Activated CD4-positive, alpha-beta T cell treated with anti-CD3 and anti-CD28 coated beads, Interleukin-2, amount 10 ng/mL, durations not matched to agents 7 days and 5 days (primary cell): Measurements from ENCODE around the gene TUBB1. TPM values are rescaled to one million over a fixed set of nuclear protein-coding genes. Genes with fewer than 3 reads are reported as not detected.

Experiments used
- CTCF ChIA-PET: fragments of 350-600 bp; sonication (Branson Sonifier 250); formaldehyde crosslinking; loops from one replicate; lab custom pipeline; 2021; ENCODE audit warnings: antibody characterized with exemption; lab: Charles Lee
- POLR2A ChIA-PET: fragments of 350-600 bp; sonication (Branson Sonifier 250); formaldehyde crosslinking; loops from one replicate; lab custom pipeline; 2021; ENCODE audit warnings: antibody characterized with exemption; lab: Charles Lee
- DNase-seq: peaks from one replicate; pipeline ENCODE4 v3.0.0-alpha.2; 2020
- H3K27ac Mint-ChIP-seq: one replicate; pipeline ENCODE4 v1.8.0; 2021; ENCODE audit warnings: mild to moderate bottlenecking, moderate library complexity, mixed read lengths
- H3K27me3 Mint-ChIP-seq: one replicate; pipeline ENCODE4 v1.8.0; 2021; ENCODE audit warnings: mixed read lengths
- H3K36me3 Mint-ChIP-seq: one replicate; pipeline ENCODE4 v1.8.0; 2021; ENCODE audit warnings: low read depth, mixed read lengths
- H3K4me1 Mint-ChIP-seq: one replicate; pipeline ENCODE4 v1.8.0; 2021; ENCODE audit warnings: mixed read lengths
- H3K4me3 Mint-ChIP-seq: one replicate; pipeline ENCODE4 v1.8.0; 2021; ENCODE audit warnings: mild to moderate bottlenecking, moderate library complexity, mixed read lengths
- H3K9me3 Mint-ChIP-seq: one replicate; pipeline ENCODE4 v1.8.0; 2021; ENCODE audit warnings: mixed read lengths
- total RNA-seq, 2 experiments: library from RNA; stranded (reverse); gene quantifications; one replicate each; pipeline ENCODE4 v1.2.3, GENCODE V29; 2021

Gene TUBB1
- total RNA-seq, 2 experiments from 2014 or later, result not detected

DNA sequence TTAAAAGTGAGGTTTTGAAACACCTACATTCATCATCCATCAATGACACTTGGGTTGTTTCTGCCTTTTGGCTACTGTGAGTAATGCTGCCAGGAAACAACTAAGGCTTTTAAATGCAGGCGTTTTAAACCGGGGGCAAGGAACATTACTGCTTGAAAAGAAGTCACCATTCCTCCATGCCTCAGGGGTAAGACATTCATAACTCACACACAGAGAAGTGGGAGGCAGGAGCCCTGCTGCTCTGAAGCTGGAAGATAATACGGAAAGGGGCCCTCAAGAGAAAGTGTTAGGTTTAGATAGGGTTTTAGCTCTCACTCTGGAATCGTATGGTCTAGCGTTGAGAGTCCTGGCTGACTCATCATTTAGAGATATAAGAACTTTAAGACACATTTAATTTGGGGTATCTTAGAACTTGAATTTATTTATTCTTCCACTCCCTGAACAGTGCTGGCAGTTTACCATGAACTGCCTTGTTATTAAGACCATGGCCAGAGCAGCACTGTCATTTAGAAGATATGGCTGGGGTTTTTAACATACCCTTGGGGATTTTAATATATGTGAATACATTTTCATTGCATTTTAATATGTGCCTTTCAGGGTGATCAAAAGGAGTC, 1.8 kb downstream of the TUBB1 start:
- ChIA-PET CTCF (interaction anchor here (1.3 kb wide), 1 partner anchor 11 kb away, joined by 4 read pairs; the partner anchor contains the start of gene ATP5F1E), POLR2A (no interaction called here)
- no peaks in the 10 kb centered on the region for H3K9me3 Mint-ChIP-seq
- peaks cover 30% of the 10 kb centered on the region for H3K36me3 Mint-ChIP-seq
- H3K4me3 Mint-ChIP-seq, result no peak overlapping the region
- no peak overlapping the region for H3K27ac Mint-ChIP-seq
- H3K4me1 Mint-ChIP-seq, result peaks cover 25% of the 10 kb centered on the region
- no peak for DNase-seq
- no peaks in the 10 kb centered on the region for H3K27me3 Mint-ChIP-seq

DNA sequence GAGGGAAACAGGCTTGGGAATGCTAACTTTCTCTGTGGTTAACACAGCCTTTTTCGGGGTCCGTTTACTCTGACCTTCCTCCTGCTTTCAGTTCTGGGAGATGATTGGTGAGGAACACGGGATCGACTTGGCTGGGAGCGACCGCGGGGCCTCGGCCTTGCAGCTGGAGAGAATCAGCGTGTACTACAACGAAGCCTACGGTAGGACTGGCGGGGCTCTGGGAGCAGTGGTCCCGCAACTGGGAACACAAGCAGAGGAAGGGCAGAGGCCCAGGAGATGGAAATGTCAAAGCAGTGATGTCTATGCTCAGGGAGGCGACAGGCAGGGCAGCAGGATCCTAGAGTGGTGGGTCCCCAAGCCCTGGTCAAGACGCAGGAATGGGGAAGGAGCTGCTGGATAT, 3.5 kb downstream of the TUBB1 start:
- no peak for DNase-seq
- ChIA-PET CTCF (interaction anchor here (0.6 kb wide), 1 partner anchor 473 kb away, joined by 3 read pairs; no protein-coding TSS in a partner anchor), POLR2A (no interaction called here)
- H3K4me1 Mint-ChIP-seq, result peaks cover 20% of the 10 kb centered on the region
- H3K36me3 Mint-ChIP-seq, result peaks cover 45% of the 10 kb centered on the region
- no peaks in the 10 kb centered on the region for H3K27me3 Mint-ChIP-seq
- H3K4me3 Mint-ChIP-seq, result no peak overlapping the region
- no peaks in the 10 kb centered on the region for H3K9me3 Mint-ChIP-seq
- no peak overlapping the region for H3K27ac Mint-ChIP-seq

DNA sequence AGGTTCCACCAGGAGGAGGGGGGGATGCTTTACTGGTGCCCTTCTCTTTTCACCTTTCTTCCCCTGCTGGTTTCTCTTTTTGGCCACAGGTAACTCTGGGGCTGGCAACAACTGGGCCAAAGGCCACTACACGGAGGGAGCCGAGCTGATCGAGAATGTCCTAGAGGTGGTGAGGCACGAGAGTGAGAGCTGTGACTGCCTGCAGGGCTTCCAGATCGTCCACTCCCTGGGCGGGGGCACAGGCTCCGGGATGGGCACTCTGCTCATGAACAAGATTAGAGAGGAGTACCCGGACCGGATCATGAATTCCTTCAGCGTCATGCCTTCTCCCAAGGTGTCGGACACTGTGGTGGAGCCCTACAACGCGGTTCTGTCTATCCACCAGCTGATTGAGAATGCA, 4.4 kb downstream of the TUBB1 start:
- peaks cover 51% of the 10 kb centered on the region for H3K36me3 Mint-ChIP-seq
- H3K4me1 Mint-ChIP-seq, result peaks cover 25% of the 10 kb centered on the region
- no peaks in the 10 kb centered on the region for H3K27me3 Mint-ChIP-seq
- no peak overlapping the region for H3K27ac Mint-ChIP-seq
- POLR2A ChIA-PET, result no interaction called here
- H3K9me3 Mint-ChIP-seq, result no peaks in the 10 kb centered on the region
- H3K4me3 Mint-ChIP-seq, result no peak overlapping the region
- no peak for DNase-seq
- CTCF ChIA-PET, result interaction anchor here (0.6 to 1.7 kb wide), 3 partner anchors 8 to 472 kb away, joined by 3 to 8 read pairs (median 3); no protein-coding TSS in a partner anchor

DNA sequence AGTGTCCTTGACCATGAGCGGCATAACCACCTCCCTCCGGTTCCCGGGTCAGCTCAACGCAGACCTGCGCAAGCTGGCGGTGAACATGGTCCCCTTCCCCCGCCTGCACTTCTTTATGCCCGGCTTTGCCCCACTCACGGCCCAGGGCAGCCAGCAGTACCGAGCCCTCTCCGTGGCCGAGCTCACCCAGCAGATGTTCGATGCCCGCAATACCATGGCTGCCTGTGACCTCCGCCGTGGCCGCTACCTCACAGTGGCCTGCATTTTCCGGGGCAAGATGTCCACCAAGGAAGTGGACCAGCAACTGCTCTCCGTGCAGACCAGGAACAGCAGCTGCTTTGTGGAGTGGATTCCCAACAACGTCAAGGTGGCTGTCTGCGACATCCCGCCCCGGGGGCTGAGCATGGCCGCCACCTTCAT, 4.9 kb downstream of the TUBB1 start:
- POLR2A ChIA-PET, result no interaction called here
- H3K4me3 Mint-ChIP-seq, result no peak overlapping the region
- CTCF ChIA-PET, result interaction anchor here (0.9 to 1.7 kb wide), 3 partner anchors 9 to 184 kb away, joined by 3 to 8 read pairs (median 4); no protein-coding TSS in a partner anchor
- H3K4me1 Mint-ChIP-seq, result peaks cover 30% of the 10 kb centered on the region
- peaks cover 56% of the 10 kb centered on the region for H3K36me3 Mint-ChIP-seq
- no peaks in the 10 kb centered on the region for H3K27me3 Mint-ChIP-seq
- no peak overlapping the region for H3K27ac Mint-ChIP-seq
- H3K9me3 Mint-ChIP-seq, result no peaks in the 10 kb centered on the region
- no peak for DNase-seq

DNA sequence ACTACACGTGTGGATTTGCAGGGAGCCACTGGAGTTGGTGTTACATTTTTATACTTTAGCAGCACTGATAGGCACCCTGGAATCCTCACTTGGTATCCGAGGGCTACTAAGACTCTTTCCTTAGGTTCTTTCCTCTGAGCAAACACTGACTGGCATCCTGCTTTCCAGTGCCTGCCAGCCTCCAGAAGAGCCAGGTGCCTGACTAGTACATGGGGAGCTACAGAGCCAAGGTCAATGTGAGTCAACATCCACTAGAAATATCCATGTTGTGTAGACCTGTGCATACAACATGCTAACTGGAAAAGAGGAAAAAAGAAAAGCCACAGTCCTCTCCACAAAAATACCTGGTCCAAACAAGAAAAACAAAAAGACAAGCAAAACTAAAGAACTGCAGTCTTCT, 5.9 kb downstream of the TUBB1 start:
- Mint-ChIP-seq H3K9me3 (no peaks in the 10 kb centered on the region), H3K36me3 (peaks cover 65% of the 10 kb centered on the region), H3K4me1 (peaks cover 40% of the 10 kb centered on the region), H3K4me3 (no peak overlapping the region), H3K27me3 (no peaks in the 10 kb centered on the region), H3K27ac (no peak overlapping the region)
- POLR2A ChIA-PET, result no interaction called here
- CTCF ChIA-PET, result interaction anchor here (1.7 kb wide), 2 partner anchors 10 to 183 kb away, joined by 4 to 8 read pairs; no protein-coding TSS in a partner anchor
- no peak for DNase-seq

DNA sequence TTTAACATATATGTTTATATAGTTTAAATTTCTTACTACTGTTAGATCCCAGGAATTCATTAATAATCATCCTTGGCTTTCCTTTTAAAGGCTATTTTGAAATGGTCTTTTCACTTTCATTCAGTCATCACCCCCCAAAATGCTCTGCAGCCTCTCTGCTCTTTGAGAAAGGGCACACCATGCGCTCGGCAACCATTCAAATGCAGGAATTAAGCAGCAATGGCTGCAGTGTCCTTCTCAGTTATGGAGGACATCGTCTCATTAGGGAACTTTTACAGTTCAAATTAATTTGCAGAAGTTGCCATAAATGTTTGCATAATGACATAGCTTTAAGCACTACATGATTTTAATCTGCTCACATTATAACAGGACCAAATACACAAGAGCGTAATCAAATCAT, 6.3 kb downstream of the TUBB1 start:
- peaks cover 44% of the 10 kb centered on the region for H3K4me1 Mint-ChIP-seq

DNA sequence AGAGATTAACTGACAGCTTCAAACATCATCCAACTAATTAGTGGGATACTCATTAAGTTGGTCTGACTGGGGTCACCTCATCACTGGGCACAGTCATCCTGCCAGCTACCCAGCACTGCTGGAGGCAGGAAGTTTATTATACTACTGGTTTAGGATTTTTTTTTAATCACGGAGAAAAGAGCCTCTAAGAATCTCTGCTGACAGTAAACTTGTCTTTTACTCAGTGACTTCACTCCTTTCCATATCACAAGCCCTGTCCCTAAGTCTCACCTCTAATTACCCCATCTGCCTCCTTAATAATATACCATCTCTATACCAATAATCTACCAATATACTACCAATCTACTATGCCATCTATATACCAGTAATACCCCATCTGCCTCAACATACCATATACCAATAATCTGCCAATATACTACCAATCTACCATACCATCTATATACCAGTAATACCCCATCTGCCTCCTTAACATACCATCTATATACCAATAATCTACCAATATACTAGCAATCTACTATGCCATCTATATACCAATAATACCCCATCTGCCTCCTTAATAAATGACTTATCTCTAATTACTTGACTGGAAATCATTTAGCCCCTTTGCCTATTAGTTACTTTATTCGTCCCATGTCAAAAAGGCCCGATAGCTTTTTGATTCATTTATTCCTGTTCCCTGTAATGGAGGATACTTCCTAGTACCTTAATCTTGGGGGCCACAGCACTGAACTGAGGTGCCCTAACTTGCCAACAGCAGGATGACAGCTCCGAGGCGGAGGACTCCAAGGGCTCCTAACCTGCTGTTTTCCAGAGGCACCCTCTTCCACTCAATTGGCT, 7.9 kb downstream of the TUBB1 start:
- ChIA-PET POLR2A (no interaction called here), CTCF (no interaction called here)
- no peak for DNase-seq
- no peak overlapping the region for H3K27ac Mint-ChIP-seq
- H3K4me3 Mint-ChIP-seq, result no peak overlapping the region
- H3K27me3 Mint-ChIP-seq, result no peaks in the 10 kb centered on the region
- peaks cover 78% of the 10 kb centered on the region for H3K36me3 Mint-ChIP-seq
- H3K4me1 Mint-ChIP-seq, result peaks cover 54% of the 10 kb centered on the region
- H3K9me3 Mint-ChIP-seq, result no peaks in the 10 kb centered on the region

More for the DNA sequence above, 6.3 kb downstream of the TUBB1 start:
- POLR2A ChIA-PET, result no interaction called here
- DNase-seq, result no peak
- no peaks in the 10 kb centered on the region for H3K27me3 Mint-ChIP-seq
- no peaks in the 10 kb centered on the region for H3K9me3 Mint-ChIP-seq
- CTCF ChIA-PET, result interaction anchor here (1.7 kb wide), 1 partner anchor 182 kb away, joined by 4 read pairs; no protein-coding TSS in a partner anchor
- peak overlapping the region; percentile 16 for H3K27ac Mint-ChIP-seq
- H3K36me3 Mint-ChIP-seq, result peaks cover 69% of the 10 kb centered on the region
- no peak overlapping the region for H3K4me3 Mint-ChIP-seq

DNA sequence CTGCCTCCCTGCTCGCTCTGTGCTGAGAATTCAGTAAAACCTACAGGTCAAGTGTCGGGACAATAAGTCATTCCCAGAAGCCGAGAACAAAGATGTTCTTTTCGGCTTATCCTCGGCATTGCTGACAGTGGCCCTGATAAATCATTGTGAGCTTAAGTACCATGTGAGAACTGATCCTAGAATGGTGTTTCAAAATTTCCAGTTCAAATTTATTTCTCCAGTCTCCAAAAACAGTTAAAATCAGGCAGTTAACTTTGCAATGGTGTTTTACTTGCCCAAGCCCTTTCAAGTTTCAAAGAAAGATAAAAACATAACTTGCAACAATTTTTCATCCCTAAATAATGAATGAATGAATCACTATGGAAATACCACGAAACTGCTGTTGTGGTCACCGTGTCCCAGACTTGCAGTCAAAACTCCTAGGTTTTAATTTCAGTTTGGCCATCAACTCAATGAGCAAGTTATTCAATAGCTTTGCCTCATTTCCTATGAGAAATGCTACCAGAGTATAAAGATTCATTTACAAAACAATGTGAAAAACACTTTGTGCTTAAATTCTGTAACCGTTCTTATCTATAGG, 8.6 kb downstream of the TUBB1 start:
- no peak overlapping the region for H3K4me3 Mint-ChIP-seq
- H3K27ac Mint-ChIP-seq, result no peak overlapping the region
- H3K4me1 Mint-ChIP-seq, result peaks cover 57% of the 10 kb centered on the region
- DNase-seq, result no peak
- H3K36me3 Mint-ChIP-seq, result peaks cover 74% of the 10 kb centered on the region
- H3K27me3 Mint-ChIP-seq, result no peaks in the 10 kb centered on the region
- H3K9me3 Mint-ChIP-seq, result no peaks in the 10 kb centered on the region
- CTCF ChIA-PET, result interaction anchor here (1.1 kb wide), 1 partner anchor 11 kb away, joined by 3 read pairs; no protein-coding TSS in a partner anchor
- POLR2A ChIA-PET, result no interaction called here

DNA sequence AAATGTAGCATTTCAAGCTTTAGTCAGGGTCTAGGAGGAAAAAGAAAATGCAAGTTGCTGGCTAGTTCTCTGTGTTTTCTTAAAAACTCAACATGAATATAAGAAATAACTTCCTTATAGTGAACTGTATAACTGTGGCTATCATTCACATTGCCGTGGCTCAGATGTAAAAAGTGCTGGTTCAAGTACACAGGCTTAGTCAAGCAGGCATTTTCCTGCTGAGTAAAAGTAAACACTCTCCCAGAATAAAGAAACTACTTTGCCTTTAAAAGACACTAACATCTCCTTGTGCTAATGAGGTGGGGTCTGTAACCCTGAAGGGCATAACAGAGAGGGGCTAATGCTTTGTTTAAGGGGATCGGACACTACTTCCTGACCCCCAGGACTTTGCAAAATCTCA, 9.6 kb downstream of the TUBB1 start:
- ChIA-PET POLR2A (no interaction called here), CTCF (interaction anchor here (1.1 kb wide), 1 partner anchor 12 kb away, joined by 3 read pairs; no protein-coding TSS in a partner anchor)
- Mint-ChIP-seq H3K36me3 (peaks cover 72% of the 10 kb centered on the region), H3K4me3 (peak overlapping the region; percentile 52), H3K27ac (no peak overlapping the region), H3K4me1 (peaks cover 61% of the 10 kb centered on the region), H3K9me3 (no peaks in the 10 kb centered on the region), H3K27me3 (no peaks in the 10 kb centered on the region)
- no peak for DNase-seq

DNA sequence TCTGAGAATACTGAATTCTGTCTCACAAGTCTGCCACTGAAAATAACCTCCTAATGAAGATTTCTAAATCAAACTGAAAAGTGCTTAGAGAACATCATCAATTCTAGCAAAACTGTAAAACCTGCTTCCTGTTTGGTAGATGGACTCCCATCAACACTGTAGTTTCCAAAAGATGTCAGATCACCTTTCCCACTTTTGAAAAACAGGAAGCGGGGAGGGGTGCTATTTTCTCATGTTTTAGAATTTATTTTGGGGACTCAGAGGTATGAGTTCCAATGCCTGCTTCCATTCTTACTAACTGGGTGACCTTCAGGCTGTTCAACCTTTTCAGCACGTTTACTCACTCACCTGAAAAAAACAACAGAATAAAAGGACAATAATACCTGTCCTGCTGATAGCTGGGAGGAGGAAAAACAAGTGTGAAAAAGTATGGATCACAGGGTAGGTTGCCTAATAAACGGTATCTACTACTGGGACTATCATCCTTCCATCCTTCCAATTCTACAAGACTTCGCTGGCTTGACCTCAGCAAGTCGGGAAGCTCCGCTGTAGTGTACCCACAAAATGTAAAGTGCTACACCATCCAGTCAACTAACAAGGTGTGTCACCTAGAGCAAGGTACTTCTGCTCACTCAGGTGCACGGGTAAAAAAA, 11.8 kb downstream of the TUBB1 start:
- ChIA-PET POLR2A (interaction anchor here (0.6 kb wide), 1 partner anchor 379 kb away, joined by 3 read pairs; no protein-coding TSS in a partner anchor), CTCF (interaction anchor here (0.9 to 2.4 kb wide), 6 partner anchors 10 to 48 kb away, joined by 3 to 16 read pairs (median 4); partner anchors contain the start of gene PRELID3B)
- Mint-ChIP-seq H3K27ac (peak overlapping the region; percentile 91), H3K36me3 (peaks cover 75% of the 10 kb centered on the region), H3K27me3 (no peaks in the 10 kb centered on the region), H3K4me3 (peak overlapping the region; percentile 91), H3K4me1 (peaks cover 66% of the 10 kb centered on the region), H3K9me3 (no peaks in the 10 kb centered on the region)
- DNase-seq, result no peak

DNA sequence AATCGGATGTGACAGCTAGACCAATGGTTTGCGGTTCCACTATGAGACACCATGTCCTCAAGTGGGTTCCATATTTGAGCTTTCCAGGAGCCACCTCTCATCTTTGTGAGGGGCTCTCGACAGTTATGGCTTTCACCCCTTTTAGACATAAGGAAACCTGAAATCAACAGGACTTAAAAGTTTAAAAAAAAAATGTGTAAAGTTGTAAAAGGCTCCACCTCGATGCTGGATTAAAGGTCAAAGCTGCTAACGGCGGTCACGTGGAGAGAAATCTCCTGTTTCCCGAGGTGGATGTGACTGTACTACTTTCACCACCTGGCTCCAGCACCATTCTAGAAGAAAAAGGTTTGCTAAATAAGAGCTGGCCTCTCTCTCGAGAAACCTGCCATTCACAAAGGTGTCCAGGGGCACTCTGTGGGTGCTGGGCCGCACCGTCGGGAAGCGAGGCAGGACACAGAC, 12.4 kb downstream of the TUBB1 start:
- Mint-ChIP-seq H3K4me3 (peak overlapping the region; percentile 91), H3K27me3 (no peaks in the 10 kb centered on the region), H3K27ac (peak overlapping the region; percentile 91), H3K9me3 (no peaks in the 10 kb centered on the region), H3K4me1 (peaks cover 71% of the 10 kb centered on the region), H3K36me3 (peaks cover 75% of the 10 kb centered on the region)
- ChIA-PET POLR2A (interaction anchor here (0.6 kb wide), 2 partner anchors 13 to 379 kb away, joined by 3 to 4 read pairs; no protein-coding TSS in a partner anchor), CTCF (interaction anchor here (0.9 to 2.4 kb wide), 6 partner anchors 10 to 49 kb away, joined by 3 to 16 read pairs (median 4); partner anchors contain the start of gene PRELID3B)
- DNase-seq, result no peak
